Hepatocyte (in vitro differentiated cells): ENCODE measurements around the gene RPP25L. TPM values are rescaled to one million over a fixed set of nuclear protein-coding genes. Genes with fewer than 3 reads are reported as not detected.
A peak's percentile ranks its signal among the peaks of the same experiment; 100 is the strongest.

Experiments
- DNase-seq: peaks from one replicate; pipeline ENCODE4 v3.0.0-alpha.2; 2016; ENCODE audit warnings: low spot score
- H2AFZ ChIP-seq: fragments of 200-600 bp; sonication (generic); 2 replicates; pipeline ENCODE4 v1.6.0; 2016; ENCODE audit warnings: antibody characterized with exemption, mild to moderate bottlenecking
- H3K27ac ChIP-seq: fragments of 200-600 bp; sonication (generic); 2 replicates; pipeline ENCODE4 v1.5.1; 2016; ENCODE audit warnings: mild to moderate bottlenecking
- H3K27me3 ChIP-seq: fragments of 200-600 bp; sonication (generic); 2 replicates; pipeline ENCODE4 v1.6.1; 2016
- H3K36me3 ChIP-seq: fragments of 200-600 bp; sonication (generic); replicated peaks from 2 replicates; pipeline ENCODE4 v1.5.1; 2016; ENCODE audit warnings: low read depth; ENCODE audit not compliant: insufficient read depth
- H3K4me1 ChIP-seq: fragments of 200-600 bp; sonication (generic); 2 replicates; pipeline ENCODE4 v1.5.1; 2016; ENCODE audit warnings: mild to moderate bottlenecking, moderate library complexity; ENCODE audit not compliant: insufficient read depth
- H3K4me2 ChIP-seq: fragments of 200-600 bp; sonication (generic); 2 replicates; pipeline ENCODE4 v1.6.0; 2016
- H3K4me3 ChIP-seq: fragments of 200-600 bp; sonication (generic); 2 replicates; pipeline ENCODE4 v1.5.1; 2016; ENCODE audit warnings: mild to moderate bottlenecking
- H3K79me2 ChIP-seq: fragments of 200-600 bp; sonication (generic); 2 replicates; pipeline ENCODE4 v1.6.0; 2017; ENCODE audit warnings: mild to moderate bottlenecking
- H3K9me2 ChIP-seq: fragments of 200-600 bp; sonication (generic); replicated peaks from 2 replicates; pipeline ENCODE4 v1.6.0; 2017; ENCODE audit warnings: mild to moderate bottlenecking; ENCODE audit not compliant: insufficient read depth
- H3K9me3 ChIP-seq: fragments of 200-600 bp; sonication (generic); 2 replicates; pipeline ENCODE4 v1.5.1; 2016; ENCODE audit warnings: low read depth, mild to moderate bottlenecking
- H4K20me1 ChIP-seq: fragments of 200-600 bp; sonication (generic); 2 replicates; pipeline ENCODE4 v1.6.0; 2016; ENCODE audit warnings: mild to moderate bottlenecking; ENCODE audit not compliant: insufficient read depth, poor library complexity, severe bottlenecking
- CTCF ChIP-seq: fragments of 200-600 bp; sonication (generic); IDR thresholded peaks from 2 replicates; pipeline ENCODE4 v1.5.1; 2016; ENCODE audit warnings: antibody characterized with exemption, mild to moderate bottlenecking; ENCODE audit not compliant: poor library complexity
- EZH2 ChIP-seq: fragments of 200-600 bp; sonication (generic); IDR thresholded peaks from 2 replicates; pipeline ENCODE4 v1.6.1; 2016; ENCODE audit warnings: antibody characterized with exemption, mild to moderate bottlenecking, borderline replicate concordance
- EZH2phosphoT487 ChIP-seq: fragments of 200-600 bp; sonication (generic); IDR thresholded peaks from one replicate; pipeline ENCODE4 v1.6.1; 2018; ENCODE audit warnings: antibody characterized with exemption, mild to moderate bottlenecking, low read depth, moderate library complexity; ENCODE audit not compliant: unreplicated experiment, severe bottlenecking
- WGBS: methylation state at CpG from one replicate; pipeline ENCODE4 v1.1.6; 2016; ENCODE audit warnings: low lambda C conversion rate; ENCODE audit errors: missing lambda C conversion rate; 5-methylcytosine and 5-hydroxymethylcytosine counted together
- polyA plus RNA-seq: library from polyadenylated mRNA; unstranded; fragments of >200 nt; fragmentation: Nextera tagmentation; extraction: Ambion mirVana; gene quantifications from 2 replicates; pipeline ENCODE4 v1.2.1, GENCODE V29; 2016
- total RNA-seq: library from RNA; depleted of rRNA; stranded (reverse); fragments of >200 nt; gene quantifications from 2 replicates; pipeline ENCODE4 v1.2.3, GENCODE V29; 2014

RPP25L gene
- total and polyA plus RNA-seq, 2 experiments from 2014 or later, result 30.0 to 35.7 TPM

DNA sequence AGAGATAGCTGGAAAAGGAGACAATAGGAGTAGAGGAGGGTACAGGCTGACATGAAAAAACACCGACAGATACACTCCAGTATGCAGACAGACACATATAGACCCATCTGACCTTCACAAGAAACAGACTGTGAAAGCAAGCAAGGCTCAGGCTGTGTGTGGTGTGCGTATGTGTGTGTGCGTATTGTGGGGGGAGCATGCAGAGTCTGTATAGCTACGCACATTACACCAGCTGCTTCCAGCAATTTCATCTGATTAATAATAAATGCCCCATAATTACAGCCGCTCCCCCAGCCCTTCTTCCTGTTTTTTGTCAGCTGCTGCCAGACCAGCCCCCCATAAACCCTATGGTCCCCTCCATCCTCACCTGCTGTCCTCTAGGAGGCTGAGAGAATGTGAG is 29.1 kb downstream of the RPP25L start:
- no peaks in the 10 kb centered on the region for H3K9me2 ChIP-seq
- no peak overlapping the region for H3K4me2 ChIP-seq
- H3K27me3 ChIP-seq, result peaks cover 82% of the 10 kb centered on the region
- H3K36me3 ChIP-seq, result no peaks in the 10 kb centered on the region
- H3K4me1 ChIP-seq, result peaks cover 16% of the 10 kb centered on the region
- H3K4me3 ChIP-seq, result no peak overlapping the region
- TF ChIP-seq EZH2phosphoT487, result no peak
- no peak for TF ChIP-seq CTCF
- TF ChIP-seq EZH2, result no peak
- no peak for DNase-seq
- no peaks in the 10 kb centered on the region for H4K20me1 ChIP-seq
- H3K9me3 ChIP-seq, result no peaks in the 10 kb centered on the region
- no peak overlapping the region for H3K27ac ChIP-seq
- H2AFZ ChIP-seq, result no peak overlapping the region
- no peaks in the 10 kb centered on the region for H3K79me2 ChIP-seq
- WGBS, result 89% methylated on average over 5 of the region's 5 CpGs

- Histone ChIP-seq H3K9me3 (no peaks in the 10 kb centered on the region), H3K36me3 (no peaks in the 10 kb centered on the region), H2AFZ (no peak overlapping the region), H3K79me2 (no peaks in the 10 kb centered on the region), H3K4me3 (no peak overlapping the region), H3K4me2 (no peak overlapping the region), H3K9me2 (no peaks in the 10 kb centered on the region), H3K4me1 (peaks cover 26% of the 10 kb centered on the region), H3K27ac (no peak overlapping the region), H3K27me3 (peaks cover 82% of the 10 kb centered on the region), H4K20me1 (no peaks in the 10 kb centered on the region)
- WGBS, result 70% methylated on average over 3 of the region's 3 CpGs
- TF ChIP-seq EZH2phosphoT487, result no peak
- no peak for TF ChIP-seq EZH2
- no peak for TF ChIP-seq CTCF
- no peak for DNase-seq
These were observed 30.6 kb downstream of the RPP25L start for GRCh38 chr9:34581318-34581717.

DNA sequence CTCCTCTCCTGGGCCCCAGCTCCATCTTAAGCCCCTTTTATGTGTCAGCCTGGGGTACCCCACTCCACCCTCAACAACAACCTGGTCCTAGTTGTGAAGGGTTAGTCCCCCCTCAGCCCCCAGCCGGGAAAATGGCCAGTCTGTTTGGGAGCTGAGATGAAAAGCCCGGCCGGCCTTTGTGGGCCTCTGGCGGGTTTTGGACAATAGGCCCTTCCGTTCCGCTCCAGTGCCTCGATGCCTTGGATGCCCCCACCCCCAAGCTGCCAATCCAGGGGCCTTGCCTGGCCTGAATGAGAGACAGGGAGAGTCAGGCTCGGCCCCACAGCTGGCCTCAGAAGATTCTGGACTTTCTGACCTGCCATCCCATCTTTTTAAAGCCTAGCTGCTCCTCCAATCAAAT is 31.5 kb downstream of the RPP25L start:
- no peaks in the 10 kb centered on the region for H3K79me2 ChIP-seq
- no peak overlapping the region for H3K4me2 ChIP-seq
- H3K36me3 ChIP-seq, result no peaks in the 10 kb centered on the region
- H3K4me3 ChIP-seq, result no peak overlapping the region
- no peaks in the 10 kb centered on the region for H3K9me2 ChIP-seq
- 74% methylated on average over 8 of the region's 8 CpGs for WGBS
- no peak for DNase-seq
- H3K27me3 ChIP-seq, result peaks cover 76% of the 10 kb centered on the region
- no peaks in the 10 kb centered on the region for H4K20me1 ChIP-seq
- H3K27ac ChIP-seq, result no peak overlapping the region
- H2AFZ ChIP-seq, result no peak overlapping the region
- no peaks in the 10 kb centered on the region for H3K9me3 ChIP-seq
- TF ChIP-seq EZH2, result peak; percentile 34
- TF ChIP-seq EZH2phosphoT487, result no peak
- peaks cover 28% of the 10 kb centered on the region for H3K4me1 ChIP-seq

DNA sequence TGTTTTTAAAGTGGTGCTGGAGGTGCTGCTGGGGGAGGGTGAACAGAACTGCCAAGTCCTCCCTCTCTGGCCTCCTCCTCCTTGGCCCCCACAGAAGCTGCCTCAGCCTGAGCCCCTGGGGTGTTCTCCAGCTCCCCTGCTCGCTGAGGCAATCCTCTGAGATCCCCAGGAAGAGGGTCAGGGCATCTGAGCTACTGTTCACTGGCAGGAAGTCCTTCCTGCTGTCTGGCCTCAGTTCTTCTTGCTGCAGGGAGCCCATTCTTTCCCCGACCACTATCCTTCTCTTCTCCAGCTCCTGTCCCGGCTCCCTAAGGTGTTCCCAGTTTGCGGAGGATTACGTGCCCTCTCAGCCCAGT is 32.1 kb downstream of the RPP25L start:
- no peaks in the 10 kb centered on the region for H3K36me3 ChIP-seq
- 82% methylated on average over 5 of the region's 5 CpGs for WGBS
- H2AFZ ChIP-seq, result no peak overlapping the region
- H4K20me1 ChIP-seq, result no peaks in the 10 kb centered on the region
- peak overlapping the region; percentile 31 for H3K27ac ChIP-seq
- DNase-seq, result no peak
- peaks cover 74% of the 10 kb centered on the region for H3K27me3 ChIP-seq
- no peak overlapping the region for H3K4me3 ChIP-seq
- TF ChIP-seq EZH2phosphoT487, result no peak
- TF ChIP-seq EZH2, result no peak
- TF ChIP-seq CTCF, result no peak
- H3K4me1 ChIP-seq, result peaks cover 28% of the 10 kb centered on the region
- H3K9me3 ChIP-seq, result no peaks in the 10 kb centered on the region
- no peaks in the 10 kb centered on the region for H3K79me2 ChIP-seq
- no peaks in the 10 kb centered on the region for H3K9me2 ChIP-seq
- H3K4me2 ChIP-seq, result peak overlapping the region; percentile 93
